ENCODE data around the gene CLTB.

CLTB gene

DNA sequence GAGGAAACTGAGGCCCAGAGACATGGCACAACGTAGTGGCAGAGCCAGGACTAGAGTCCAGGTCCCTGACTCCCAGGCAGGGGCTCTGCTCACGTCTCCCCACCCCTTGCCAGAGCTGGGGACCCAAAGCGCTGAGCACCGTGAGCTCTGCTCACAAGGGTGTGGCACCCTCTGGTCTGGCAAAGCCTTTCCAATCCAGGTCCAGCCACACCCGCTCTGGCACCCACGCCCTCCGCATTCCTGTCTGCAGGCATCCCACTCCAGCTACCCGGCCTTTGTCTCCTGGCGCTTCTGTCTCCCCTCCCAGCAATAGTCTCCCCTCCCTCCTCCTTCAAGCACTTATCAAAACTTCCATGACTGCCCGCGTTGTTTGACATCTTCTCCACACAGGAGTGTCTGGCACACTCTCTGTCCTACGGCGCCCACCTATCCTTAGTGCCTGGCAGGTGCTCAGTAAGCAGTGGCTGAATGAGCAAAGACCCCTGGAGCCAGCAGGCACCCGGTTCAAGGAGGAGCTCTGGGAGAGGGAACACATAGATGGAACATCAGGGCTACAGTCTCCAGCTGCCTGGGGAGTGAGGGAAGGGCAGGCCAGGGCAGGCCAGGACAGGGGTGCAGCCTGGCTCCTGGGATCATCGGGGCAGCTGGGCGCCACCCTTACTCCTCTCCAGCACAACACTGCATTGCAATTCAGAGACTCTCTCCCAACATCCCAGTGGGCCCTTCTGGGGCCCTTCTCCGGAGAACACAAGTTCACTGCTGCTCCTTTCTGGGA lies 15.8 kb downstream of the CLTB start:
- no peak for DNase-seq

GRCh38 chr5:176397736-176398420 lies 18.5 kb downstream of the CLTB start:
- DNase-seq, result no peak

DNA sequence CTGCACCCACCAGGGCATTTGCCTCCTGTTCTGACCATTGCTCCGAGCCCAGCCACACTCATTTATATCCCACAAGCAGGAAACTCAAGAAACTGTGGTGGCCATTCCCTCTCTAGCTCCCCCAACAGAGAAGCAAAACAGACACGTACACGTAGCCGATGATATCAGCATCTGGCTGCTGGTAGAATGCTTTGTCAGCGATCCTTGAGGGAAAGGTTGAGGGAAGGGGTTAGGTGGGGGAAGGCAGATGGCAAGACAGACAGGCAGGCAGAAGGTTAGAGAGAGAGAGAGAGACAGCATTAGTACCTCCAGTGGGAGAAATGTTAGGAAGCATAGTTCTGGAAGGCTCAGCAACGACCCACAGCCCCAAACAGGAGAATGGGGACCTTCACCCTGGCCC lies 20.0 kb downstream of the CLTB start:
- no peak for DNase-seq

DNA sequence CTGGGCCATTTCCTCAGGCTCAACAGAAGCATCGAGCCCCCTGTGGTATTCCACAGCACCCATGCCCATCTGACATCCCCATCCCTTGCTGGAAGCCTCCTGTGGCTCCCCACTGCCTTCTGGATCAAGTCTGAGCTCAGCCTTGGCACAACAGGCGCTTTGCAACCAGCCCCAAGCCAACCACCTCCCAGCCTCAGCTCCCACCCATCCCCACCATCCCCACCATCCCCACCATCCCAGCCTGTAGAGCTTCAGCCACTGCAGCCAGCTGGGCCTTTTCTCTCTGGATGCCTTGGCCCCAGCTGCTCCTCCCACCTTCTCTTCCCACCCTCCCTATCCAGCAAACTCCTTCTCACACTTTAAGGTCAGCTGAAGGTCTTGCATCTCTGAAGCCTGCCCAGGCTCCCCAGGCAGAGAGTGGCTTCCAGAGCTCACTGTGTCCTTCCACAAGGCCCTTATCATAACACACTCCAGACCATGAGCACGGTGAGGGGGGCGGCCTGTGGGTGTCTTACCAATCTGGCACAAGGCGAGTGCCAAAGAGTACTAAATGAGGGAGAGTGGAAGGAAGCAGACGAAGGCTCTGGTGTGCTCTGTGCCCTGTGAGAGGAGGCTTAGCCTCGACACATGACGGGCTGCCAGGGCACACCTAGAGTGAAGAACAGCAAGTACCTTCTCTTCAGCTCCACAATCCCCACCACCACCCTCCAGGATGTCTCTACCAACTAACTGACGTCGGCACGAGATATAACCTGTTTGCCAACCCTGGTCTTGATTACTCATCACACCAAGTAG lies 21.3 kb downstream of the CLTB start:
- no peak for DNase-seq

- no peak for DNase-seq
Observed at GRCh38 chr5:176394096-176394495, 22.2 kb downstream of the CLTB start.

DNA sequence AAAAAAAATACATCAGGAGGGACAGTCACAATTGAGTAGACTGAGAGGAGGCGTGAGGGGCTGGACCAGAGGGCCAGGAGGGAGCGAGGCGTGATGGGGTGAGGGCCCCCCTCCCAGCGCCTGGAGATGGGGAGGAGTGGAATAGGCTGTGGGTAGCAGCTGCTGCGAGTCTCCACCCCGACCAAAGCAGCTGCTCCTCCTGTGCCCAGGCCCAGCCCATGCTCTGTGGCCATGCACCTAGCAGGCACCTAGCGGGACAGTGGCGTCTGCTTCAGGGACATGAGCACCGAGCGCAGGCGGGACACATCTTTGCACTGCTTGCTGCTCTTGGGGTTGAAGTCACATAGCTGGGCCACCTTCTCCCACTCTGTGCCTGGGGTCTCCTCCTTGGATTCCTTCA lies 23.8 kb downstream of the CLTB start:
- no peak for DNase-seq

DNA sequence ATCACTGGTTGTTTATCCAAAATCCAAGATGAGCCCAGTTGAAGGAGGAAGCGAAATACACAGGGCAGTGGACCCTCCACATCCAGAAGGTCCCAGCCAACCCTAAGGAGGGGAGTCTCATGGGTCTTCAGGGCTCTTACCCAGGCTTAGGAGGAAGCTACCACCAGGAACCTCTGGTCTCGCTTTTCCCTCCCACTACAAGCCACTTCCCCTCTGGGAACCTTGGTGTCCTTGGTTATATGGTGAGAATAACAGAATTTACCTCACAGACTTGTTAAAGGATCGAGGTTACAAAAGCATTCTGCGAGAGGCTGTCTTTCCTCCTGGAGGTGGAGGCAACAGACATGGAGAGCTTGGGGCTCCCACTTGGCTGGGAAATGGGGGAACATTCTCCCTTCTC lies 24.3 kb downstream of the CLTB start:
- no peak for DNase-seq

GRCh38 chr5:176391479-176391878 lies 24.9 kb downstream of the CLTB start:
- DNase-seq, result no peak

GRCh38 chr5:176389135-176390123 lies 26.9 kb downstream of the CLTB start:
- no peak for DNase-seq

DNA sequence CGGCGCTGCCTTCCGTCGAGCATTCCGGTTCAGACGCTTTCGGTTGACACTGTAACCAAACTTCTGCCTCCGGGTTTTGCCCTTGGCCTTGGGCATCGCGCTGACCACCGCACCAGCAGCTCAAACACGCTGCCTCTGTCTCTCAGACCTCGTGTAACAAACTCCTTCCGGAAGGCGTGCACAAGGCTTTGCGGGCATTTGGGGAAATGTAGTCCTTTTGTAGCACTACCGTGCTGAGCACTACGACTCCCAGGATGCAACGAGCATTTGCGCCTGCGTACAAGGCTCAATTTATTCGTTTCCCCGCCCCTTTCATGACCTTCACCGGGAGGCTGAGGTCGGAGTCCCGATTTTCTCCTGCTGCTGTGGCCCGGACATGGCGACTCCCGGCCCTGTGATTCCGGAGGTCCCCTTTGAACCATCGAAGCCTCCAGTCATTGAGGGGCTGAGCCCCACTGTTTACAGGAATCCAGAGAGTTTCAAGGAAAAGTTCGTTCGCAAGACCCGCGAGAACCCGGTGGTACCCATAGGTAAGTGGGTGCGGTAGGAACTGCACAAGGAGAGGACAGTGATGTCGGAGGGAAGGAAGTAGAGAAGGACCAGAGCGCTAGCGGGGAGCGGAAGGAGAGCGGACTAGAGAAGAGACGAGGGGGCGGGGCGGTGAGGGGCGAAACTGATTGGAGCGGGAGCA lies 27.8 kb downstream of the CLTB start, which contains the start of the genes HIGD2A and NOP16:
Gene HIGD2A, plus strand, starts transcription at position 308 of the 691 bp plus-strand sequence. Its CDS starts 69 bp downstream, at position 377.
Gene NOP16, minus strand, starts transcription at position 155 of the 691 bp plus-strand sequence. Its CDS starts 59 bp downstream, at position 96.
- peak; percentile 97 to 98 for DNase-seq

- no peak for DNase-seq
Observed at GRCh38 chr5:176388003-176388443, 28.3 kb downstream of the CLTB start.

DNA sequence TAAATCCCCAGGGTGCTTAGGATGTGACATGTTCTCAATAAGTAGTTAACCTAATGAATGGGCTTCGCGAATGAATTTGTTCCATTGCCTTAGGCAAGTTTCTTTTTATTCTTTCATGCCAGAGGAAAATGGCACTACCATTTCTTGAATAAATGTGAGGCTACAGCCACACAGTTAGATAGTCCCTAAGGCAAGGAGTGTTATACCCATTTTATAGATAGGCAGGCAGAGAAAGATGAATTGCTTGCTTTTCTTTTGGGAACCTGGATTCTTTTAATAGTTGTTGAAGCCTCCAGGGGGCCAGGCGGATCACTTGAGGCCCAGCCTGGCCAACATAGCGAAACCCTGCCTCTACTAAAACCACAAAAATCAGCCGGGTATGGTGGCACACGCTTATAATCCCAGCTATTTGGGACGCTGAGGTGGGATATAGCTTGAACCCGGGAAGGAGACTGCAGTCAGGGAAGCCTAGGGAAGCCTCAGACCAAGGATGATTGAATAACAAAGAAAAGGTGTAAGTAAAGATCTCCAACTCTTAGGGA lies 28.9 kb downstream of the CLTB start:
- no peak for DNase-seq

GRCh38 chr5:176386491-176386890 lies 29.8 kb downstream of the CLTB start:
- no peak for DNase-seq

DNA sequence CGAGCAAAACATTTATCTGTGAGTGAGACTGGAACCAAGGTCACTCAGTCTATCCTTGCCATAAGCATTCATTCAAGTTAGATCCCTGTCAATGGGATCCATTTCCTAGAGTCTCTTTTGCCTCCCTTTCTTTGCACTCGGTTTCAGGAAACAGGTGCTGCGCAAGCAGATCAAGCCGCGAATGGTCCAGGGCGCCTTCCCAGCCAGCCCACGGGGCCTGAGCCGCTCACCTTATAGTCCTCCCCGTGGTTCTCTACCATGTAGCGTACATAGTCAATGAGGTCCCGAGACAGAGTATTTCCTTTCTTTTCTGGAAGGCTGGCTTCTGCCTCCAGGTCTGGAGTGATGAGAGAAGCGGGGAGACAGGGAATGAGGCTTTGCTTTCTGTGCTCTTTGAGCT lies 31.3 kb downstream of the CLTB start:
- no peak for DNase-seq

- DNase-seq, result no peak
Observed at GRCh38 chr5:176384366-176384930, 31.9 kb downstream of the CLTB start.

DNA sequence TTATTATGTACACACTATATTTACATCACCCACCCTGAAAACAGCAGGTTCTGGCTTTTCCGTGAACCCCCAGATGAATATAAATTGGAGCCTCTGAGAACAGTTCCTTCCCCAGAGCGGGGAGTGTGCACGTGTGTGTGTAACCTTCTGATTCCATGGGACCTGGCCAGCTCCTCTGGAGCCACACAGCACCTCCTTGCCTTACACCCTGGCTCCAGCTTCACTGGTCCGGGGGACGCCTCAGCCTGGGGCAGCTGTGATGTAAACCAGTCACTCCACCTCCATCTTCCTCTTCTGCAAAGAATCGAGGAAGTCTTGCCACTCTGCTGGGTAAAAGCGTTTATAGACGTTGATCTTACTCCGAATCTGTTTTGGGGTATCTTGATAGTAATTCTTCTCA lies 32.4 kb downstream of the CLTB start:
- DNase-seq, result no peak

DNA sequence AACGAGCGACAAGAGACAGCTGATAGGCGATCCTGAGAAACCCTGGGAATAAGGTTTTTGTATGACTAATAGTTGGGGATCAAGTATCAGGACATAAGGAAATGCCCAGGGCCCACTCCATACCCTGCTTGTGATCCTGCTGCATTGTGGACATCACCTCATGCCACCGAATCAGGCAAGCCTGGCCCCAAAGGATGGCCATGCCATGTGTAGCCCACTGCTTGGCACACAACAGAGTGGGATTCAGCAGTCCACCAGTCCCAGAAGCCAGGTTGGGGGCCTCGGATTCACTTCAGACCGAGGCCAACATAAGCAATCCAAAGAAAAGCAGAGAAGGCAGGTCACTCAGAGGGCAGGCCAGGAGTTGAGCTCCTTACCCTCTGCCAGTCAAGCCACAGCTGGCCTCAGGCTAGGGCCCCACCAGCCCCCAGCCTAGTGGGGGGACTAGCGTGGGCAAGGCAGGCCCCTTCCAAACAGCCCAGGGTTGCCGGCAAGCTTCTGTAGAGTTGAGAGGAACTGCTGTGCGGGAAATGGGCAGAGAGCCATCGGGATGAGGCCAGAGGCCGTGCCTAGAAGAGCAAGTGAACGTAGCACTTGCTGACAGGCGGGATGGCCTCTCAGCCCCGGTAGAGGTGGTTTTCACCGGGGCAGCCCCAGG lies 33.0 kb downstream of the CLTB start:
- DNase-seq, result no peak

GRCh38 chr5:176382721-176383120 lies 33.6 kb downstream of the CLTB start:
- DNase-seq, result no peak

DNA sequence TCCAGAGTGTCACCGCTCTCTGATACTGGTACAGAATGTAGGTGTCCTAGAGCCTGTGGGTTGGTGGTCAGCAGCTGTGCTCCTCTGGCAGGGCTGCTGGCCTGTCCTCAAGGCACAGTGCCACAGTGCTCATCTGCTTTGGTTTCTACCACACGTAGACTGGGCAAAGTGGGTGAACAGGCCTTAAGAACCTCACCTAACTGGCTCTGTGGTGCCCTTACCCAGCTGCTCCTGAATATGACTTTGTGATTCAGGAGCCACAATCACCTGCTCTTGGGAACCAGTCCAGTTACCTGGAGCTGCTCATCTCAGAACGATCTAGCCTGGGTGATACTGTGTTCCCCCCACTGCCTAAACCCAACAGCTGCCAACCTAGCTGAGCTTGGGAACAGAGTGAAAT lies 34.4 kb downstream of the CLTB start:
- no peak for DNase-seq

GRCh38 chr5:176381423-176381822 lies 34.9 kb downstream of the CLTB start:
- no peak for DNase-seq
